Activated CD4-positive, alpha-beta T cell treated with anti-CD3 and anti-CD28 coated beads, Interleukin-2, amount 10 ng/mL, durations not matched to agents 24 days and 14 days (primary cell): ENCODE data around the gene QDPR. TPM values are rescaled to one million over a fixed set of nuclear protein-coding genes. Genes with fewer than 3 reads are reported as not detected.

ENCODE experiments used
- DNase-seq: peaks from one replicate; pipeline ENCODE4 v3.0.0; 2022
- H3K27ac Mint-ChIP-seq: one replicate; pipeline ENCODE4 v1.8.0; 2022; ENCODE audit warnings: mild to moderate bottlenecking, mixed read lengths
- H3K27me3 Mint-ChIP-seq: one replicate; pipeline ENCODE4 v1.8.0; 2022; ENCODE audit warnings: mixed read lengths
- H3K36me3 Mint-ChIP-seq: one replicate; pipeline ENCODE4 v1.8.0; 2022; ENCODE audit warnings: low read depth, mild to moderate bottlenecking, mixed read lengths
- H3K4me1 Mint-ChIP-seq: one replicate; pipeline ENCODE4 v1.8.0; 2021; ENCODE audit warnings: mixed read lengths
- H3K4me3 Mint-ChIP-seq: one replicate; pipeline ENCODE4 v1.8.0; 2022; ENCODE audit warnings: mild to moderate bottlenecking, moderate library complexity, mixed read lengths
- H3K9me3 Mint-ChIP-seq: one replicate; pipeline ENCODE4 v1.8.0; 2021; ENCODE audit warnings: mixed read lengths
- intact Hi-C: fragments of 100-400 bp; cut with micrococcal nuclease; formaldehyde crosslinking; loops from one replicate; pipeline ENCODE4 v1.15.1; 2023
- total RNA-seq: library from RNA; stranded (reverse); gene quantifications from 2 replicates; pipeline ENCODE4 v1.2.3, GENCODE V29; 2022

QDPR gene
- total RNA-seq = 31.8 and 34.4 TPM in 2 replicates

DNA sequence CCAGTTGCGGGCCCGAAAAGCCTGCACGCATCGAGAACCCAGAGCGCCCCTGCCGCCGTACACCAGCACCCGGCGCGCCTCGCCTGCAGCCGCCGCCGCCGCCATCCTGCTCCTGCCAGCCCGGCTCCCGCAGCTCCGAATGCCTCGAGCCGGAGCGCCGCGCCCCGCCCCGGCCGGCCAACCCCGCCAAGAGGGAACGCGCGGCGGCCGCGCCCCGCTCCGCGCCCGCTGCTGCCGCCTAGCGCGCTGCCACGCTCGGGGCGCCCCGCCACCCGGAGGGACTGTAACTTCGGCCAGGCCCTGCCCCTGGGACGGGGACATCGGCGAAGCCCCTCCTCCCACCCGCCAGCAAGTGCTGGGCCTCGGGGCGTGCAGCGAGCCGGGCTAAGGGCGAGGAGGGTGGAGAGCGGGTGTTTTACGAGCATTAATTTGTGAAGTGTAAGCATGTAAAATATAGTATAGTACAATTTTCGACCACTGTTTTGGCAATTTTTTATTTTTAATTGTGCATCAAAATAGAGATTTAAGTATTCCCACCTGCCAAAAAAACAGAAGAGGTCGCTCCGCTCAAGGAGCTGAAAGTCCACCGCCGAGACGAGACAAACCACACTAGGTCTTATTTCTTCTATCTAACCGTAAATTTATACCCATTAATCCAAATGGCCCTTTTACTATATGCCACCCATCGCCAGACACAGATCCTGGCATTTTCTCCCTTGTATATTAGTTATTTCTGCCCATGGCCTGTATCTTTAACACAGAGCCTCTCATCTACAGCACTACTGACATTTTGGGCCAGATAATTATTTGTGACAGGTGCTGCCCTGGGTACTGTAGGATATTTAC is at the start of gene QDPR:
Gene QDPR, minus strand, starts transcription at position 141 of the 846 bp plus-strand sequence. Its CDS starts 36 bp downstream, at position 105.
- DNase-seq = peak; percentile 92
- intact Hi-C loops = loop anchor here (1.0 to 5.0 kb wide), 3 partner anchors 66 to 1285 kb away; partner anchors contain the start of genes MED28 and TAPT1
- Mint-ChIP-seq H3K4me3 (peak within 1 kb of the TSS; percentile 96), H3K4me1 (peaks cover 18% of the 10 kb centered on the region), H3K27me3 (peaks cover 11% of the 10 kb centered on the region), H3K27ac (peak within 1 kb of the TSS; percentile 91), H3K36me3 (peaks cover 14% of the 10 kb centered on the region), H3K9me3 (no peaks in the 10 kb centered on the region)

DNA sequence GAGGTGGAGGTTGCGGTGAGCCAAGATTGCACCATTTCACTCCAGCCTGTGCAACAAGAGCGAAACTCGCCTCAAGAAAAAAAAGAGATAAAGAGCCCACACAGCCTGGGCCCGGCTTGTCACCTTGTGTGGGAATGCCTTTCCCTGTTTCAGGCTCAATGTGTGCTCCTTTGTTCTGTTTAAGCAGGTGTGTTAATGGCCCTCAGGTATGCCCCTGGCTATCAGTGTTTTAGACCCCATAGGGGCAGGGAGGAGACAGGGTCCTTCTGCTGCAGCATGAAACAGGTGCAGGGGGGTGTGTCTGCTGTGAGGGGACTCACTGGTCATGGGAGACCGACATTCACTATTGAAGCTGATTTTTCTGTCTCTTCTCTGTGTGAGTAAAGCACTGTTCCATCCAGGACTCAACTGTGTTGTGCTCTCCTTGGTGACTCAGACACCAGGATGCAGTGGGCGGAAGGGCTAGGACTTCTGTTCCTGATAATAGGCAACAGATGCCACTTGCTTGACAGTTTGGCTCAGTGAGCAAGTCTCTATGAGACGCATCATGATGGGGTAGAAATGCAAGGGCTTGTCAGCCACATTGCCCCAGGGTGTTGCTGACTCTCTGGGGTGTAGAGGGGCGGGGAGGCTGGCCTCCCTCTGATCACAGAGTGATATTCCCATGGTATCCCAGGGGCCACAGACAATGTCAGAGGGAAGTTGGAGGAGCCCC is 49.5 kb upstream of the QDPR start:
- Mint-ChIP-seq H3K4me1 (peaks cover 5% of the 10 kb centered on the region), H3K36me3 (no peaks in the 10 kb centered on the region), H3K27me3 (peaks cover 6% of the 10 kb centered on the region), H3K4me3 (no peak overlapping the region), H3K27ac (no peak overlapping the region), H3K9me3 (no peaks in the 10 kb centered on the region)
- intact Hi-C loops = no loop called here
- DNase-seq = no peak

DNA sequence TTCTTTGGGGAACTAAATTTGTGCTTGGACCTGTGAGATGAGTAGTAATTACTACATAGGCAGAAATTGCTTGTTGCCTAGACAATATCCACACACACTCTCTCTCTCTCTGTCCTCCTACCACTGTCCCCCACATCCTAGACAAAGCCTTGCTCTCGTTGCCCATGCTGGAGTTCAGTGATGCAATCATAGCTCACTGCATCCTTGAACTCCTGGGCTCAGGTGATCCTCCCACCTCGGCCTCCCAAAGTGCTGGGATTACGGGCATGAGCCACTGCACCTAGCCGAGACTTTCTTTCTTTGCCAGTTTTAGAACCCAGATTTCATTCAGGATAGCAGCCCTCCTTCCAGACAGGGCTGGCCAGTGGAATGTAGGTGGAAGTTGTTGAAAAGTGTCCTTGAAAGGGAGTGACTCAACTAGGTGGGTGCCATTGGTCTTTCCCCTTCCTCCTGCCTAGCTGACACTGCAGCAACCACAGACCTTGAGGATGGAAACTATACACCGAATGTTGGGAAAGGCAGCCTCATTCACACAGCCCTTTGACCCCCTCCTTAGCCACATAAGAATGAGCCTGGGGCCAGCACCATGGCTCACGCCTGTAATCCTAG is 48.3 kb upstream of the QDPR start:
- no peak overlapping the region for H3K4me3 Mint-ChIP-seq
- no peak for DNase-seq
- intact Hi-C loops = no loop called here
- no peaks in the 10 kb centered on the region for H3K9me3 Mint-ChIP-seq
- peaks cover 15% of the 10 kb centered on the region for H3K27me3 Mint-ChIP-seq
- no peaks in the 10 kb centered on the region for H3K36me3 Mint-ChIP-seq
- peaks cover 5% of the 10 kb centered on the region for H3K4me1 Mint-ChIP-seq
- H3K27ac Mint-ChIP-seq = no peak overlapping the region

DNA sequence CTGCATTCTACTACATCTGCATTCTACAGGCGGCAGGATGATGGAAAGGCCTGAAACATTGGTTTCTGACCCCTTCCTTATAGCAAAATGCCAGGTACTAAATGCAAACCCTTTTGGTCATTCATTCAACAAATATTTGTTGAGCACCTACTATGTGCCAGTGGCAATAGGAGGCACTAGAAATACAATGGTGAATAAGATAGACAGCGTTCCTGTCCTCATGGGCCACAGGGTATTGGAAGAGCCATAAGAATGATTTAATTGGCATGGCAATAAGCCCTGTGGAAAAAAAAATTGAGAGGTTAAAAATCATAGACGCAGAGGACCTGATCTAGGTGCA is 47.8 kb upstream of the QDPR start:
- H3K4me1 Mint-ChIP-seq = peaks cover 8% of the 10 kb centered on the region
- DNase-seq = no peak
- H3K4me3 Mint-ChIP-seq = no peak overlapping the region
- no peak overlapping the region for H3K27ac Mint-ChIP-seq
- no peaks in the 10 kb centered on the region for H3K36me3 Mint-ChIP-seq
- peaks cover 18% of the 10 kb centered on the region for H3K27me3 Mint-ChIP-seq
- intact Hi-C loops = no loop called here
- H3K9me3 Mint-ChIP-seq = no peaks in the 10 kb centered on the region

DNA sequence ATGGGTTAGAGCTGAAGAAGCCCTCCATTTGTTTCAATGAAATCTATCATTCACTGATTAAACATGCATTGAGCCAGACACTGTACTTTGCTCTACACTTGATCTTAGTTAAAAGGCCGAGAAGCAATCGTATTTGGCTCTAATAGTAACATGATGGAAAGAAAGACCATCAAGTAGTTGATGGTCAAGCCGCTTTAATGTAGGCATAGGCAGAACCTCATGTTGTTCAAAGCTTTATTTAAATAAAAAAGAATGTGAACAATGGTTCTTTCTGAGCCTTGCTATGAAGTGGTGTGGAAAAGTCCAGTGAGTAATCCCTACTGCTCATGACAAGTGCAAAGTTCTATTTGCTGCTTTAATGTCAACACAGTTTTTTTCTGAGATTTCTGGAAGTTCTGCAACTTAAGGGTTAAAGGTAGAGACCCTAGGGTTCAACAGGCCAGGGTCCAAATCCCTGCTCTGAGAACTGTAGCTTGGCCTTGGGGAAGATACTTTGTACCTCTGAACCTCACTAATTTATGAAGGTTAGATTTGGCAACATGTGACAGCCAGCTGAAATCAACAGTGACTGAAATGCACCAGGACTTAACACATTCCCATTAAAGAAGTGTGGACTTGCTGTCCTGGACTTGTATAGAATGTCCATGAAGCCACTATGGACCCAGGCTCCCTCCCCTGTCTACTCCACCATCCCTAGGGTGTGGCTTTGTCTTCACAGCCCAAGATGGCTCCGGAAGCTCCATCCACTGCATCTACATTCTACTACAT is 47.2 kb upstream of the QDPR start:
- H3K27me3 Mint-ChIP-seq = peaks cover 18% of the 10 kb centered on the region
- no peak overlapping the region for H3K27ac Mint-ChIP-seq
- no peak for DNase-seq
- no peaks in the 10 kb centered on the region for H3K9me3 Mint-ChIP-seq
- no peaks in the 10 kb centered on the region for H3K36me3 Mint-ChIP-seq
- intact Hi-C loops = no loop called here
- H3K4me1 Mint-ChIP-seq = peaks cover 10% of the 10 kb centered on the region
- H3K4me3 Mint-ChIP-seq = no peak overlapping the region

DNA sequence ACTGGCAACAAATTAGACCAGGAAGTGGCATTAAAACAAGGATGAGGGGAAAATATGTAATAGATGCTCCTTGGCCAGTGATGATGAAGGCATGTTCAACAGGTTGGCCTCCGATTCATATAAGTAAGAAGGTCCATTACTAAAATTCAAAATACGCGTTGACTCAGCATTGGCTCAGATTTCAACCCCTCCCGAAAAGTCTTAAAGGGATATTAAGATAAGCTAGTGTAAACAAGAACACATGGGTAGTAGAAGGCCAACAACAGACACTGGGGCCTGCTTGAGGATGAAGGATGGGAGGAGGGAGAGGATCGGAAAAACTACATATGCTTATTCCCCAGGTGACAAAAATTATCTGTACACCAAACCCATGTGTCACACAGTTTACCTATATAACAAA is 46.0 kb upstream of the QDPR start:
- no peak overlapping the region for H3K27ac Mint-ChIP-seq
- intact Hi-C loops = no loop called here
- no peaks in the 10 kb centered on the region for H3K9me3 Mint-ChIP-seq
- DNase-seq = no peak
- no peak overlapping the region for H3K4me3 Mint-ChIP-seq
- peaks cover 10% of the 10 kb centered on the region for H3K4me1 Mint-ChIP-seq
- peaks cover 18% of the 10 kb centered on the region for H3K27me3 Mint-ChIP-seq
- H3K36me3 Mint-ChIP-seq = no peaks in the 10 kb centered on the region

DNA sequence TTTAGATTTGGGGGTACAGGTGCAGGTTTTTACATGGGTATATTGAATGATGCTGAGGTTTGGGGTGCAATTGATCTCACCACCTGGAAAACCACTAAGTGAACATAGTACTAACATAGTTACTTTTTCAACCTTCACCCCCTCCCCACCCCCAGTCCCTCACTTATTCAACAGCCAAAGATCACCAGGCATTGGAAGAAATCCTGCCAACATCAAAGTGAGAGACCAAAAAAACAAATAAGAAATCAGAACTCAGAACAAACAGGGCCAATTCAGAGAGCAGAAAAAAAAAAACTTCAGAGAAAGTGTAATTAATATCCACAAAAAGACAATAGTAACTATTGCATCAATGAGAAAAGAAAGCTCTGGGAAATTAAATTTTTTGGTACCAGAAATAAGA is 44.6 kb upstream of the QDPR start:
- Mint-ChIP-seq H3K27me3 (peaks cover 24% of the 10 kb centered on the region), H3K36me3 (no peaks in the 10 kb centered on the region), H3K4me3 (no peak overlapping the region), H3K27ac (no peak overlapping the region), H3K4me1 (peaks cover 8% of the 10 kb centered on the region), H3K9me3 (no peaks in the 10 kb centered on the region)
- DNase-seq = no peak
- intact Hi-C loops = no loop called here

DNA sequence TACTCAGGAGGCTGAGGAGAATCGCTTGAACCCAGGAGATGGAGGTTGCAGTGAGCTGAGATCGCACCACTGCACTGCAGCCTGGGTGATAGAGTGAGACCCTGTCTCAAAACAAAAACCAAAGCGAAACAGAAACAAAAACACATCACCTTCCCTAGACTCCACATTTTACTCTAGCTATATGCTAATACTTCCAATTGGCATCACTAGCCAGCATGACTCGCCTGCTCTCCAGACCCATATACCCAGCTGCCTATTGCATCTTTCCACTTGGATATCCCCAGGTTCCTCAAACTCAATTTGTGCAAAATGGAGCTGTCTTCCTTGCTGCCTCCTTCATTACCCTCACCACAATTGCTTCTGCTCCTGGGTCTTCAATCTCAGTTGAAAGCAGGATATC is 42.7 kb upstream of the QDPR start:
- Mint-ChIP-seq H3K9me3 (no peaks in the 10 kb centered on the region), H3K27me3 (peaks cover 25% of the 10 kb centered on the region), H3K4me1 (peaks cover 5% of the 10 kb centered on the region), H3K4me3 (no peak overlapping the region), H3K27ac (no peak overlapping the region), H3K36me3 (no peaks in the 10 kb centered on the region)
- intact Hi-C loops = no loop called here
- DNase-seq = no peak

DNA sequence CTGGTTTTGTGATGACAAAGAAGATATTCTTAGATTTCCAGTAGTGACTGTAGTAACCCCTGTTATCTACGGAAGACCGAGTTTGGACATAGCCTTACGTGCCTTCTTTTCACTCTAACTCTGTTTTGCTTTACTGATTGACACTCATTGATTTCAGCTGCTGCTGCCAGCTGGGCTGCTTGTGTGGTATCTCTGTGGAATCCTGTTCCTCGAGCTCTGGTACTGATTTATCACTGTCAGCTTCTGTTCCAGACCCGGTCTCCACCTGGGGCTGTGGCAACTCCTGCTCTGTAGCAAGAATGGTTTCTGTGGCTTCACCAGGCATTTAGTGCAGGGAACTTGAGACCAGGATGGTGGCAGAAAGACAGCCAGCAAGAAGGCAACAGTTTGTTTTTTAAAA is 40.5 kb upstream of the QDPR start:
- intact Hi-C loops = no loop called here
- peaks cover 25% of the 10 kb centered on the region for H3K27me3 Mint-ChIP-seq
- H3K27ac Mint-ChIP-seq = no peak overlapping the region
- H3K4me1 Mint-ChIP-seq = peaks cover 8% of the 10 kb centered on the region
- H3K36me3 Mint-ChIP-seq = no peaks in the 10 kb centered on the region
- no peaks in the 10 kb centered on the region for H3K9me3 Mint-ChIP-seq
- DNase-seq = no peak
- H3K4me3 Mint-ChIP-seq = no peak overlapping the region

DNA sequence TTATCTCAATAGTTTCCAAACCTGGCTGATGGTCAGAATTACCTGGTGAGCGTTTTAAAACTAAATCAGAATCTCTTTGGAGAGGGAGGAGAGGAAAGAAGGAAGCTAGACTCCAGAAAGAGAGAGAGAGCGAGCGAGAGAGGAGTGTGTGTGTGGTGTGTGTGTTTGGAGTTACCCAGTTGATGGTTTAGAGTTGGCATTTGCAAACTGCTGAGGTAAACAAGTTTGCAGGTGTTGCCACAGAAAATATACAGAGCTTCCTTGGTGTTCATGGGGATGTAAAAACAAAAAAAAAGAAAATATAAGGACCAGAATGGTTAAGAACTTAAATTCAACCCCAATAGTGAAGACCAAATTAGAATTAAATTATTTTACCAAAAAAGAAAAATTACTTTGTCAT is 38.7 kb upstream of the QDPR start:
- H3K9me3 Mint-ChIP-seq = no peaks in the 10 kb centered on the region
- intact Hi-C loops = no loop called here
- no peak overlapping the region for H3K4me3 Mint-ChIP-seq
- H3K36me3 Mint-ChIP-seq = no peaks in the 10 kb centered on the region
- DNase-seq = no peak
- H3K27ac Mint-ChIP-seq = no peak overlapping the region
- peaks cover 8% of the 10 kb centered on the region for H3K4me1 Mint-ChIP-seq
- peaks cover 16% of the 10 kb centered on the region for H3K27me3 Mint-ChIP-seq

DNA sequence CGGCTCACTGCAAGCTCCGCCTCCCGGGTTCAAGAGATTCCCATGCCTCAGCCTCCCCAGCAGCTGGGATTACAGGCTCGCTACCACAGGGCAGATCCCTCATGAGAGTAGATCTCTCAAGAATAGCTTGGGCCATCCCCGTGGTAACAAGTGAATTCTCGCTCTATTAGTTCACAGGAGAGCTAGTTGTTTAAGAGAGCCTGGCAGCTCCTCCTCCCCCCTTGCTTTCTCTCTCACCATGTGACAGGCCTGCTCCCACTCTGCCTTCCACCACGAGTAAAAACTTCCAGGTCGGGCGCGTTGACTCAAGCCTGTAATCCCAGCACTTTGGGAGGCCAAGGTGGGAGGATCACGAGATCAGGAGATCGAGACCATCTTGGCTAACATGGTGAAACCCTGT is 34.8 kb upstream of the QDPR start:
- peaks cover 8% of the 10 kb centered on the region for H3K27me3 Mint-ChIP-seq
- no peaks in the 10 kb centered on the region for H3K36me3 Mint-ChIP-seq
- no peak overlapping the region for H3K27ac Mint-ChIP-seq
- no peak for DNase-seq
- no peak overlapping the region for H3K4me3 Mint-ChIP-seq
- intact Hi-C loops = no loop called here
- H3K9me3 Mint-ChIP-seq = no peaks in the 10 kb centered on the region
- peaks cover 3% of the 10 kb centered on the region for H3K4me1 Mint-ChIP-seq

DNA sequence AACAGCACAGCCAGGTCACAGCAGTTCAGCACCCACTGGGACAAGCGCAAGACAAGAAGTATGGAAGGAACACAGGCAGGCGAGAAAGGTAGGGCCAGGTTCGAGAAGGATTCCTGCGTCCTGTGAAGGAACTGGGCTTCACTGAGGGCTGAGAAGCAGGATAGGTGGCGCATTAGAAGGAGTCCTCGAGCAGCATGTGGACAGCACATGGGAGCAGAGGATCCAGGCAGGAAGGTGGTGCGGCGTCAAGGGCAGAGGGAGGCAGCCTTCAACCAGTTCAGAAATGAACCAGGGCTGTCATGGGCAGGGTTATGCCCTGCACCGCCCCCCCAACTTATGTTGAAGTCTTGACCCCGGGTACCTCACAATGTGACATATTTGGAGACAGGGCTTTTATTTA is 34.3 kb upstream of the QDPR start:
- Mint-ChIP-seq H3K27me3 (peaks cover 6% of the 10 kb centered on the region), H3K36me3 (no peaks in the 10 kb centered on the region), H3K4me3 (no peak overlapping the region), H3K9me3 (no peaks in the 10 kb centered on the region), H3K4me1 (peaks cover 3% of the 10 kb centered on the region), H3K27ac (no peak overlapping the region)
- no peak for DNase-seq
- intact Hi-C loops = no loop called here

DNA sequence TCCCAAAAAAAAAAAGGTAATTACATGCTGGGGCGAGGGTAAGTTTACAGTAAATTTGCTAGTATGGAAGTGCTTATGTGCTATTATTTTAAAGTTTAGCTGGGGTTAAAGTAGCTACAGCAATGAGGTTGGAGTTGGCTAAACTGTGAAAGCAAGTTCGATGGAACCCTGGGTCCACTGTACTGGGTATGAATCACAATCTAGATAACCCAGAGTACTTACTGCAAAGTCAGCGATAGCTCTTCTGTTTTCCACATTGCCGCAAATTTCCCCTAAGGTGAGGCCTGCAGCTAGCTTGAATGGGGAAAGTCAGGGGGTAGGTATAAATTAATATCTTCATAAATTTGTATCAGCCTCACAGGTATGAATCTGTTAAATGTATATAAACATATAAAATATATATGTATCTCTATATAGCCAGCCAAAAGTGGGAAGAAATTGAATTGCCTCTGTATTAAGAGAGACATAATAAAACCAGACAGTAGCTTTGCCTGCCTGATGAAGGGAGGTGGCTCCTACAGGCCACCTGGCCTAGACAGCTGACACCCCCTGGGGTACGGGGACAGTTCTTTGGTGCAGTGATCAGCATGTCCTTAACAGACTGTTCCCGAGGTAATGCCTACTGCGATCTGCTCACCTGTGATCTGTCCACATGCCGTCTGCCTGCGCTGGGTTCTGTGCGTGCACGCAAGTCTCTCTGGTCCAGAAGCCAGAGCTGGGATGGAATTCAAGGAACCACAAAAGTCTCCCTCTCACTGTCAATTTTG is 33.7 kb upstream of the QDPR start:
- Mint-ChIP-seq H3K36me3 (no peaks in the 10 kb centered on the region), H3K27ac (no peak overlapping the region), H3K4me3 (no peak overlapping the region), H3K27me3 (peaks cover 8% of the 10 kb centered on the region), H3K4me1 (peaks cover 3% of the 10 kb centered on the region), H3K9me3 (no peaks in the 10 kb centered on the region)
- no peak for DNase-seq
- intact Hi-C loops = no loop called here
